Measurements from ENCODE around the gene CCND1. TPM values are rescaled to one million over a fixed set of nuclear protein-coding genes. Genes with fewer than 3 reads are reported as not detected.

CCND1 gene
- total RNA-seq, 1 experiment from 2014 or later = 2,517 TPM

- DNase-seq (ENCODE audit: low spot score) = no peak
- TF ChIP-seq EZH2 (IDR thresholded peaks at IDR 0.05; ENCODE audit: borderline replicate concordance, low read depth, low read length, poor library complexity, severe bottlenecking) (no peak), CTCF (conservative IDR thresholded peaks at IDR 0.05; ENCODE audit: low read depth, low read length) (no peak)
- no TSS peak for BruUV-seq (replicated peaks)
- Histone ChIP-seq H3K36me3 (ENCODE audit: insufficient read depth, low read length, poor library complexity, severe bottlenecking) (no peaks in the 10 kb centered on the region), H3K27me3 (replicated peaks; ENCODE audit: insufficient read depth, low read depth, low read length, poor library complexity) (no peaks in the 10 kb centered on the region), H3K4me3 (ENCODE audit: low read depth, low read length, poor library complexity, severe bottlenecking) (no peak overlapping the region), H3K9me3 (ENCODE audit: low read depth, low read length, poor library complexity, severe bottlenecking) (peaks cover 13% of the 10 kb centered on the region), H3K4me1 (ENCODE audit: insufficient read depth, low read length, poor library complexity, severe bottlenecking) (peaks cover 30% of the 10 kb centered on the region), H3K27ac (ENCODE audit: low read depth, low read length, poor library complexity, severe bottlenecking) (no peak overlapping the region)
- ChIA-PET POLR2A (ENCODE audit: low non-redundant PET) (interaction anchor here (0.6 to 0.7 kb wide), 2 partner anchors 439 to 515 kb away, joined by 3 read pairs; no protein-coding TSS in a partner anchor), CTCF (interaction anchor here (0.7 kb wide), 1 partner anchor 41 kb away, joined by 8 read pairs; the partner anchor contains the start of gene LTO1)
- intact Hi-C loops (cut with micrococcal nuclease; ENCODE audit: unreplicated experiment) = no loop called here
Measured at GRCh38 chr11:69634069-69634468, 6.9 kb upstream of the CCND1 start.

GRCh38 chr11:69634590-69634989, 6.4 kb upstream of the CCND1 start:
- Histone ChIP-seq H3K36me3 (ENCODE audit: insufficient read depth, low read length, poor library complexity, severe bottlenecking) (no peaks in the 10 kb centered on the region), H3K9me3 (ENCODE audit: low read depth, low read length, poor library complexity, severe bottlenecking) (peaks cover 8% of the 10 kb centered on the region), H3K27me3 (replicated peaks; ENCODE audit: insufficient read depth, low read depth, low read length, poor library complexity) (no peaks in the 10 kb centered on the region), H3K4me3 (ENCODE audit: low read depth, low read length, poor library complexity, severe bottlenecking) (no peak overlapping the region), H3K27ac (ENCODE audit: low read depth, low read length, poor library complexity, severe bottlenecking) (peak overlapping the region; percentile 16), H3K4me1 (ENCODE audit: insufficient read depth, low read length, poor library complexity, severe bottlenecking) (peaks cover 30% of the 10 kb centered on the region)
- BruUV-seq (replicated peaks) = no TSS peak
- intact Hi-C loops (cut with micrococcal nuclease; ENCODE audit: unreplicated experiment) = no loop called here
- POLR2A ChIA-PET (ENCODE audit: low non-redundant PET) = interaction anchor here (0.6 to 0.7 kb wide), 2 partner anchors 439 to 515 kb away, joined by 3 read pairs; no protein-coding TSS in a partner anchor
- no peak for TF ChIP-seq CTCF (conservative IDR thresholded peaks at IDR 0.05; ENCODE audit: low read depth, low read length)
- TF ChIP-seq EZH2 (IDR thresholded peaks at IDR 0.05; ENCODE audit: borderline replicate concordance, low read depth, low read length, poor library complexity, severe bottlenecking) = no peak
- CTCF ChIA-PET = interaction anchor here (0.7 kb wide), 1 partner anchor 41 kb away, joined by 8 read pairs; the partner anchor contains the start of gene LTO1
- no peak for DNase-seq (ENCODE audit: low spot score)

GRCh38 chr11:69635195-69635594, 5.8 kb upstream of the CCND1 start:
- intact Hi-C loops (cut with micrococcal nuclease; ENCODE audit: unreplicated experiment) = loop anchor here (5.0 kb wide), 2 partner anchors 323 to 338 kb away; no protein-coding TSS in a partner anchor
- Histone ChIP-seq H3K27ac (ENCODE audit: low read depth, low read length, poor library complexity, severe bottlenecking) (peak overlapping the region; percentile 99), H3K9me3 (ENCODE audit: low read depth, low read length, poor library complexity, severe bottlenecking) (peaks cover 2% of the 10 kb centered on the region), H3K36me3 (ENCODE audit: insufficient read depth, low read length, poor library complexity, severe bottlenecking) (no peaks in the 10 kb centered on the region), H3K4me3 (ENCODE audit: low read depth, low read length, poor library complexity, severe bottlenecking) (no peak overlapping the region), H3K27me3 (replicated peaks; ENCODE audit: insufficient read depth, low read depth, low read length, poor library complexity) (no peaks in the 10 kb centered on the region), H3K4me1 (ENCODE audit: insufficient read depth, low read length, poor library complexity, severe bottlenecking) (peaks cover 30% of the 10 kb centered on the region)
- ChIA-PET POLR2A (ENCODE audit: low non-redundant PET) (no interaction called here), CTCF (interaction anchor here (1.1 kb wide), 1 partner anchor 14 kb away, joined by 4 read pairs; no protein-coding TSS in a partner anchor)
- no TSS peak for BruUV-seq (replicated peaks)
- no peak for DNase-seq (ENCODE audit: low spot score)
- TF ChIP-seq EZH2 (IDR thresholded peaks at IDR 0.05; ENCODE audit: borderline replicate concordance, low read depth, low read length, poor library complexity, severe bottlenecking) = no peak
- TF ChIP-seq CTCF (conservative IDR thresholded peaks at IDR 0.05; ENCODE audit: low read depth, low read length) = no peak

All from A673 (cell line).